HepG2 (cell line): ENCODE data around the gene RNF40. TPM values are rescaled to one million over a fixed set of nuclear protein-coding genes. Genes with fewer than 3 reads are reported as not detected.

Experiments used
- E2F2 ChIP-seq: sonication (generic); formaldehyde crosslinking; IDR thresholded peaks from 2 replicates; pipeline ENCODE4 v1.4.0; 2020; ENCODE audit warnings: missing genetic modification reagents, borderline replicate concordance
- FOSL1 ChIP-seq: sonication (generic); formaldehyde crosslinking; IDR thresholded peaks from 2 replicates; pipeline ENCODE4 v1.9.0; 2021; ENCODE audit warnings: missing genetic modification reagents, borderline replicate concordance
- KAT8 ChIP-seq: IDR thresholded peaks from 2 replicates; pipeline ENCODE4 v1.6.1; 2016; ENCODE audit warnings: missing genetic modification reagents, missing compliant biosample characterization
- MAZ ChIP-seq, 2 experiments: sonication (generic) in 1 of 2; formaldehyde crosslinking in 1 of 2; IDR thresholded peaks; 2 replicates each; pipeline versions ENCODE4 v1.5.0 to v1.6.1; 2012 to 2020; ENCODE audit warnings: low read depth in 2 of 2, mild to moderate bottlenecking in 2 of 2, borderline replicate concordance in 1 of 2, improper control_type of control experiment in 1 of 2, low read length in 1 of 2, missing genetic modification reagents in 1 of 2, moderate library complexity in 1 of 2
- MED13 ChIP-seq: sonication (generic); formaldehyde crosslinking; IDR thresholded peaks from 2 replicates; pipeline ENCODE4 v1.5.0; 2020; ENCODE audit warnings: missing genetic modification reagents
- NR1H2 ChIP-seq: sonication (generic); formaldehyde crosslinking; IDR thresholded peaks from 2 replicates; pipeline ENCODE4 v1.8.1; 2022; ENCODE audit warnings: low read depth, missing genetic modification reagents, borderline replicate concordance
- RFX5 ChIP-seq: IDR thresholded peaks from 2 replicates; pipeline ENCODE4 v1.6.1; 2011; ENCODE audit warnings: low read depth, low read length, improper control_type of control experiment
- SCMH1 ChIP-seq: sonication (generic); formaldehyde crosslinking; IDR thresholded peaks from 2 replicates; pipeline ENCODE4 v1.9.0; 2021; ENCODE audit warnings: missing genetic modification reagents, mild to moderate bottlenecking, borderline replicate concordance
- SMAD3 ChIP-seq: sonication (generic); formaldehyde crosslinking; IDR thresholded peaks from 2 replicates; pipeline ENCODE4 v1.4.0; 2020; ENCODE audit warnings: missing genetic modification reagents
- SOX5 ChIP-seq: IDR thresholded peaks from 2 replicates; pipeline ENCODE4 v1.6.1; 2016; ENCODE audit warnings: borderline replicate concordance
- SP4 ChIP-seq: sonication (generic); formaldehyde crosslinking; IDR thresholded peaks from 2 replicates; pipeline ENCODE4 v1.8.1; 2023; ENCODE audit warnings: mild to moderate bottlenecking, missing genetic modification reagents
- STAG1 ChIP-seq: sonication (generic); formaldehyde crosslinking; IDR thresholded peaks from 2 replicates; pipeline ENCODE4 v1.4.0; 2020; ENCODE audit warnings: missing genetic modification reagents
- TFAP4 ChIP-seq: sonication (generic); IDR thresholded peaks from 2 replicates; pipeline ENCODE4 v1.6.1; 2016; ENCODE audit warnings: low read depth, borderline replicate concordance
- YEATS2 ChIP-seq: sonication (generic); formaldehyde crosslinking; IDR thresholded peaks from 2 replicates; pipeline ENCODE4 v1.4.0; 2020; ENCODE audit warnings: missing genetic modification reagents, borderline replicate concordance
- ZNF205 ChIP-seq: IDR thresholded peaks from 2 replicates; pipeline ENCODE4 v1.6.1; 2018; ENCODE audit warnings: missing biosample characterization, missing genetic modification reagents
- ZNF256 ChIP-seq: sonication (generic); formaldehyde crosslinking; conservative IDR thresholded peaks from 2 replicates; pipeline ENCODE4 v1.4.0; 2020; ENCODE audit warnings: missing genetic modification reagents
- ZNF282 ChIP-seq: fragments of 450-650 bp; IDR thresholded peaks from 2 replicates; pipeline ENCODE4 v1.6.1; 2018; ENCODE audit not compliant: partially characterized antibody
- ZNF3 ChIP-seq: IDR thresholded peaks from 2 replicates; pipeline ENCODE4 v1.7.0; 2017; ENCODE audit warnings: inconsistent platforms
- ZNF337 ChIP-seq: sonication (generic); formaldehyde crosslinking; IDR thresholded peaks from 2 replicates; pipeline ENCODE4 v1.5.1; 2020; ENCODE audit warnings: missing genetic modification reagents, low read depth, mild to moderate bottlenecking, borderline replicate concordance
- ZNF431 ChIP-seq: sonication (generic); formaldehyde crosslinking; IDR thresholded peaks from 2 replicates; pipeline ENCODE4 v1.9.0; 2022; ENCODE audit warnings: missing genetic modification reagents, low read depth, mild to moderate bottlenecking, borderline replicate concordance
- ZNF816 ChIP-seq: sonication (generic); formaldehyde crosslinking; IDR thresholded peaks from 2 replicates; pipeline ENCODE4 v1.8.0; 2022; ENCODE audit warnings: missing genetic modification reagents, mild to moderate bottlenecking, borderline replicate concordance
- ZUFSP ChIP-seq: sonication (generic); formaldehyde crosslinking; IDR thresholded peaks from 2 replicates; pipeline ENCODE4 v1.9.0; 2021; ENCODE audit warnings: missing genetic modification reagents, mild to moderate bottlenecking, borderline replicate concordance
- polyA plus RNA-seq, 8 experiments: library from polyadenylated mRNA; depleted of rRNA in 3 of 8; stranded (reverse) in 7 of 8; unstranded in 1 of 8; fragments of >200 nt; fragmentation: Illumina TruSeq in 4 of 8; extraction: Trizol in 4 of 8; gene quantifications; 2 replicates each; pipeline versions ENCODE4 v1.2.1 to v1.2.3, GENCODE V29; 2011 to 2016; ENCODE audit warnings: low read depth in 4 of 8, missing spikeins in 1 of 8, mixed read lengths in 1 of 8; ENCODE audit not compliant: insufficient read depth in 1 of 8
- total RNA-seq, 5 experiments: library from RNA; depleted of rRNA; stranded (reverse); fragments of >200 nt; fragmentation: Illumina TruSeq; extraction: Trizol; gene quantifications; 2 replicates each; pipeline ENCODE4 v1.2.3, GENCODE V29; 2016; ENCODE audit warnings: low read depth in 1 of 5
- TF ChIP-seq, protein P1 (sequence below): sonication (generic); formaldehyde crosslinking; IDR thresholded peaks from 2 replicates; pipeline ENCODE4 v1.8.0; 2022; ENCODE audit warnings: missing genetic modification reagents, mild to moderate bottlenecking, inconsistent platforms, borderline replicate concordance

The RNF40 gene
- total and polyA plus RNA-seq, 2 of the 13 experiments (the other 11 are each of a cell fraction or from before 2014, with no cell fraction given) = 84.0 to 85.6 TPM

GRCh38 chr16:30805370-30806169 is 43.4 kb downstream of the RNF40 start (continued):
- peak; percentile 82 for TF ChIP-seq ZNF256 (CRISPR knock-in tag)
- peak; percentile 44; the same call in 1 of the 2 replicates for TF ChIP-seq FOSL1 (CRISPR knock-in tag)
- peak; percentile 65; the same call in 1 of the 2 replicates for TF ChIP-seq ZNF337 (CRISPR knock-in tag)
- peak; percentile 85 for TF ChIP-seq MAZ (IDR thresholded peaks at IDR 0.05; ENCODE audit: borderline replicate concordance, low read depth, low read length)
- TF ChIP-seq MAZ (CRISPR knock-in tag; IDR thresholded peaks at IDR 0.05; ENCODE audit: low read depth) = peak; percentile 96
- peak; percentile 62; the same call in 1 of the 2 replicates for TF ChIP-seq RFX5
- peak; percentile 95 for TF ChIP-seq MED13
- peak; percentile 67; the same call in 1 of the 2 replicates for TF ChIP-seq TFAP4
- TF ChIP-seq ZUFSP (CRISPR knock-in tag) = no peak
- no peak for TF ChIP-seq NR1H2
- peak; percentile 83; the same call in 1 of the 2 replicates for TF ChIP-seq SP4 (CRISPR knock-in tag)
- no peak for TF ChIP-seq SCMH1 (CRISPR knock-in tag)
- TF ChIP-seq SOX5 (CRISPR knock-in tag) = peak; percentile 72; the same call in 1 of the 2 replicates
- TF ChIP-seq, protein P1, sequence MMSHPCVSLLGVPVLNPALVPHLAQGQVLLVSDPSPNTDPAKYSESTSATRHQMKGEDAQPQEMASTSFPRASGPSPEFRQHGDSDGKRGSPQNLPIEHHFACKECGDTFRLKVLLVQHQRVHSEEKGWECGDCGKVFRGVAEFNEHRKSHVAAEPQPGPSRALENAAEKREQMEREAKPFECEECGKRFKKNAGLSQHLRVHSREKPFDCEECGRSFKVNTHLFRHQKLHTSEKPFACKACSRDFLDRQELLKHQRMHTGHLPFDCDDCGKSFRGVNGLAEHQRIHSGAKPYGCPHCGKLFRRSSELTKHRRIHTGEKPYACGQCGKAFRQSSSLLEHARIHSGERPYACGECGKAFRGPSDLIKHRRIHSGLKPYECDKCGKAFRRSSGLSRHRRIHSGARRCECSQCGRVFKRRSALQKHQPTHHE = peak; percentile 81; the same call in 1 of the 2 replicates
- no peak for TF ChIP-seq ZNF3
- TF ChIP-seq KAT8 (CRISPR knock-in tag) = peak; percentile 98
- TF ChIP-seq E2F2 (CRISPR knock-in tag) = no peak; the same call in 1 of the 2 replicates
- no peak for TF ChIP-seq ZNF282
- peak; percentile 98 for TF ChIP-seq ZNF816 (CRISPR knock-in tag)
- TF ChIP-seq ZNF205 (CRISPR knock-in tag) = peak; percentile 92
- TF ChIP-seq YEATS2 = peak; percentile 97
- TF ChIP-seq SMAD3 (CRISPR knock-in tag) = peak; percentile 93
- peak; percentile 48; the same call in 1 of the 2 replicates for TF ChIP-seq STAG1
- TF ChIP-seq ZNF431 (CRISPR knock-in tag) = no peak; the same call in 1 of the 2 replicates
